ENCODE measurements around the gene ACVR1. TPM values are rescaled to one million over a fixed set of nuclear protein-coding genes. Genes with fewer than 3 reads are reported as not detected.

ACVR1 gene
- polyA plus RNA-seq, 3 donors, result 30.8 to 34.3 (median 32.3) TPM

DNA sequence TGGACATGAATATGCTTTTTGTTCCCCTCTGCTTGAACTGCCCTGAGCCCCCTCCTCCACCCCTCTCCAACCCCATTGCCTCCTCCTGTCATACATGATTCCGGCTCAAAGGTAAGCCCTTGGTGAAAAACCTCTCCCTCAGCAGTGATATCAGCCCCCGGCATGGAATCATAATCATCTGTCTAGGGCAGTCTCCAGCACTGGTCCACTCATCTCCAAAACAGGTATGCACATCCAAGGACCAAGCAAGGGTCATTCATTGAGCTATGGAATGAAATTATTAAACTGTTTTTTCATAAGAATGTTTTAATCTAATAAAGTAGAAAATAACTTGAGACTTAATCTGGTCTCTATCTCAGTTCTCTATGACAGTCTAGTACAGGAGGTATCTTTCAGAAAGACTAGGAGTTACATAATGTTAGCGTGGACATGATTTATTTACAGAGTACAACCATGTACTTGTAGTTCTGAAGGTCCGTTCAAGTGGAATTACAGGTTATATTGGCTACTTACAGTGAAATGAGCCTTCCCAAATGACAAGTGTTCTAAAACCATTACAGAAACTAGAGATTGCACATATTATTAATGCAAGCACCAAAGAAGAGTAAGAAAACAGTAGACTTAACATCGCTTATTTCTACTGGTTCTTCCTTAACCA, 75.2 kb downstream of the ACVR1 start:
- DNase-seq (ENCODE audit: low read depth in 3 of 3, low spot score in 2 of 3), result no peak

DNA sequence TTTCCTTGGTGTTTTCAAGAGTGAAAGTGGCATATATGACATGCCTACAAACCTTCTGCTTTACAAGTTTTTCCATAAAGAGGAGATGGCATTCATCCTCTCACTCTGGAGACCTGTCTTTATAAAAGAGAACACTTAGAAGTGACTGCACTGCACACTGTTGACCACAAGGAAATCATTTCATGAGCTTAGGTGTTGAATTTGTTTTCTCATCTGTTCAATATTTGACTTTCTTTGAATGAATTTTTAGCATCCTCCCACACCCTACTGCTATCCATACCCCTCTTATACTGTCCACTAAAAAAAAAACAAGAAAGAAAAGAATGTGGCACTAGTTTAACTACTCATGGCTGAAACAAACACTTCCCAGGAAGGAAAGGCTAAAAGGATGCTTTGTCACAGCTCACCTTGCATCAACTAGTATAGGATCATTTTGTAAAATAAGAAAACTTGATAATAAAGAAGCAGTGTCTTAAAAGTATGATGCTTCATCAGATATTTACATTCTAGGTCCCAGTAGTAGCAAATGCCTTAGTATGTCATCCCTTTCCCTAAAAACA, 83.0 kb downstream of the ACVR1 start:
- no peak for DNase-seq (ENCODE audit: low read depth in 3 of 3, low spot score in 2 of 3)

DNA sequence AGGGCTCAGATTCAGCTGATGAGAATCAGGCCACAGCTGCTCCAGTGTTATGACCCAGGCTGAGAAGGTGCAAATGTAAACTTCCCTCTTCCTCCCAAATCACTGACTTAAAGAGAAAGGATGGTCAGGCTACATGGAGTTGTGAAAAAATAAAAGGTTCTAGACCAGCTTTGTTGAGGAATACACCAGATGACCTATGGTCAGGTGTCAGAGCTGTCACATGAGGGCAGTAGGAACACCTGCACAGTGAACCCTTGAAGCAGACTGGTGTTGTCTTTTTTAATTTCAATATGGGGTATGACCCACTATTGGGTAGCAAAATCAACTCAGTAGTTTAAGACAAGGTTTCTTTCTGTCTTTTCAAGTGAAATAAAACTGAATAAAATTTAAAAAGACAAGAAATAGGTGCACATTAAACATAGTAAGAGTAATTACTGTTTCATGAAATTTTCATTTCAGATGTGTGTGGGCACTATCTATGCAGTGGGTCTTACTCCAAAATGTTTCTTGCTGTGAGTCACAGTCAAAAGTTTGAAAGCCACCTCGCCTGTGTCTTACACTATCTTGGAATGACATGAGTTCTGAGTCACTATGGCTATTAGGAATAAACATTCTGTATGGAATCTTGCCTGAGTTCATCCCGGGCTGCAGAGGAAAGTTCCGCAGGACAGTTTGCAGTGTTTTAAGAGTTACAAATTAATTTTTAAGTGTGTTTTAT, 83.6 kb downstream of the ACVR1 start:
- DNase-seq (ENCODE audit: low read depth in 3 of 3, low spot score in 2 of 3), result no peak

DNA sequence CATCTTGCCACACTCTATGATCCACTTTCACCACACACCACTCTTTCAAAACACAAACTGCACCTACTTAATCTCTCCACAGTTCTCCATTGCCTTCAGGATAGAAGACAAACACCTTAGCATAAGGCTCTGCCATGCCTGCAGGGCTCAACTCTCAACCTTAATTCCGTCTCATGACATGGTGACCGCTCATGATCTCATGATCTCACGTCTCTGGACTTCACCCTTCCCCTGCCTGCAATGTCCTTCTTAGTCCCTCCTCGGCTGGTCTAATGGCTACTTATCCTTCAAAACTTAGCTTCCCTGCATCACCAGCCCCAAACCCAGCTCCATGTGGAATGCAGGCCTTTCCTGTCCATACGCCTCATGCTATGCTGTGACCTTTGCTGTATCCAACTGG, 85.3 kb downstream of the ACVR1 start:
- no peak for DNase-seq (ENCODE audit: low read depth in 3 of 3, low spot score in 2 of 3)

DNA sequence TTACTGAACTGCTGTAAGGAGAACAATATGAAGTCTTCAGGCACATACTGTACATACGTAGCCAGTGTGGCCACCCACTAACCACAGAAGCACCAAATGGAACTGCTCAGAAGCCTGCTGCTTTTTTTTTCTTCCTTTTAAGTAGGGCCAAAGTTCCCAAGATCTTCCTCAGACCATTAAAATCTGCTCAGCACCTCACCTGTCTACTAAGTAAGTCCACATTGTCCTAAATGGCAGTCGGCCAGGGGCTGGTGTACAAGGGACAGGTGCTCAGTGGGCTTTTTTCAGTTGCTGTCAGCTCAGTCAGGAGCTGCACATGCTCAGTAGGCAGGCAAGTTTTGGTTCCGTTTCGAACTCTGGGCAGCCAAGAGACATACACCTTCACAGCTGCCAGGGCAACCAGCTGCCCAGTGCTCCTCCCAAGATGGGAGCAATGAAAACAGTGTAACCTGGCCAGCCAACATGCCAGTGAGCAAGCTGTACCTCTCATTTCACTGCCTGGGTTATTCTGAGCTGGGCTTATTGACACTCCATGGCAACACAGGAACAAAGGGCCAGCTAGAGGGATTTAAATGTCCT, 86.1 kb downstream of the ACVR1 start:
- DNase-seq (ENCODE audit: low read depth in 3 of 3, low spot score in 2 of 3), result no peak

DNA sequence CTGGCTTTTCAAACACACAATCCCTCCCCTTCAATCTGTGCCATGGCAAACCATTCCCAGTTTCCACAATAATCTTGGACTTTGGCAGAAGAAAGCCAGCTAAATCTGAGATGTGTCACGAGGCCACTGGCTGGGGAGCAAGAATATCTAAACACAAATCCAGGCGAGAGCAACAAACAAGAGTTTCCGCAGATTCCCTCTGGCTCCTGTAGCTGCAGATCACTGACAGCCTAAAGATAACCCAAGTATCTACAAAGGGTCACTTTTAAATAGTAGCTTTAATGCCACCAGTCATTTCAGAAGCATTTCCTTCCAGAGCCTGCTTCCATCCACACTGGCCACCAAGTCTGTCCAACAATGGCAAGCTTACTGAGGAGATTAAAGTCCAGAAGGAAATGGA, 86.9 kb downstream of the ACVR1 start:
- no peak for DNase-seq (ENCODE audit: low read depth in 3 of 3, low spot score in 2 of 3)

DNA sequence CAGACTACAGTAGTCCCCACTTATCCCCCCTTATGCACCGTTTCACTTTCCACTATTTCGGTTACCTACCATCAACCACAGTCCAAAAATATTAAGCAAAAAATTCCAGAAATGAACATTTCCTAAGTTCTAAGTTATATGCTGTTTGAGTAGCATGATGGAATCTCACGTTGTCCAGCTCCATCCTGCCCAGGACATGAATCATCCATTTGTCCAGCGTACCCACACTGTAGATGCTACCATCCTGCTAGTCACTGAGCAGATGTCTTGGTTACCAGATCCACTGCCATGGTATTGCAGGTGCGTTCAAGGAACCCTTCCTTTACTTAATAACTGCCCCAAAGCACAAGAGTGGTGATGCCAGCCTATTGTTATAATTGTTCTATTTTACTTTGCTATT, 87.9 kb downstream of the ACVR1 start:
- DNase-seq (ENCODE audit: low read depth in 3 of 3, low spot score in 2 of 3), result no peak

DNA sequence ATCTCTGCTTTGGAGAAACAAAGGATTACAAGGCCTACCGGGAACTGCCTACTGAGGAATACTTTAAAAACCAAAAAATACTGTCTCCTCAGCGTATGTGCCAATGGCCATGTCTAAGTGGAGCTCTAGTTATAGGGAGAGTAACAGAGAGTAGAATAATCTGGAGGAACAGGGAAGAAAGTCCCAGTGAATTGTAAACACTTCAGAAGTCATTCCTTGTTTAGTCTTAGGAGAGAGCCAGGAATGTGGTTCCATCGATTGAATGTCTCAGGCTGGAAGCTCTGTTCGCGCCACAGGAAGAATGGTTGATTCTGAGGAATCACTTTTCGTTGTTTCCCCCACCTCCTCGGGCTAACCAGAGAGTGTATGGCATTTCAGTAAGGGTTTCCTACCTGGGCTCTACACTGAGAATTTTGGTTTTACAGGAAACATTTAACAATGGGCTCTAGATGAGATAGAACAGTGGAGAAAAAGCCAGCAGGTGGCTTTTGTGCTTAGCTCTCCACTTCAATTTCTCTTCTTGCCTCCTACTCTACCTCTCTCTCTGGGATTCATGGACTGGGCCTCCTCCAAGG, 88.7 kb downstream of the ACVR1 start:
- no peak for DNase-seq (ENCODE audit: low read depth in 3 of 3, low spot score in 2 of 3)

DNA sequence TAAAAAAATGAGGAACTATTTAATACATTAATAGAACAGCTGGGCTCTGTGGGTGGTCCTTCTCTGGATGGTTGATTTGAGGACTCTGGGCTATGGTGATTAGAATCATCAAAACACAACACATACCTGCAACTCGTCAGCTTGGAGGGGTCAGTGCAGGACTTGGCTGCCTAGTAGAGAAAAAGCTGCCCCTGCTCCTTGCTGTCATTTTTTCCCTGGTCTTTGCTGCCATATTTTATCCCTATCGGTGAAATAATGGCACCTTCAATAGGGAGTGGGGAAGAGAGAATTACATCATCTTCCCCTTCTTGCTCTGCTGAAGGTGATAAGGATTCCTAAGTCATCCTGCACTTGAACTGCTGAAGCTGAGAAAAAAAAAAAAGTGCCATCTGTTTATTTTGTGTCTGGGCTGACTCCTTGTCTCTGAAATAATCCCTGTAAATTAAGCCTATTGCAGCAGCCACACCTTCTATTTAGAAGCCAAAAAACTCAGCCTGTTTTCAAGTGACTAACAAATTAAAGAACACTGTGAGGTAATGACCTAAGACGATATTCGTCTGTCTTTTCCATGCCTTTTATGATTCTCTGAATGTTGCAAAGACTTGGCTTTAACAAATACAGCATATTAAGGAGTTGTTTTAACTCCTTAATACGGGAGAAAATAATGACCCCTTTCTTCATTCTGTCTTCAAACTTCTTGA, 89.3 kb downstream of the ACVR1 start:
- no peak for DNase-seq (ENCODE audit: low read depth in 3 of 3, low spot score in 2 of 3)

DNA sequence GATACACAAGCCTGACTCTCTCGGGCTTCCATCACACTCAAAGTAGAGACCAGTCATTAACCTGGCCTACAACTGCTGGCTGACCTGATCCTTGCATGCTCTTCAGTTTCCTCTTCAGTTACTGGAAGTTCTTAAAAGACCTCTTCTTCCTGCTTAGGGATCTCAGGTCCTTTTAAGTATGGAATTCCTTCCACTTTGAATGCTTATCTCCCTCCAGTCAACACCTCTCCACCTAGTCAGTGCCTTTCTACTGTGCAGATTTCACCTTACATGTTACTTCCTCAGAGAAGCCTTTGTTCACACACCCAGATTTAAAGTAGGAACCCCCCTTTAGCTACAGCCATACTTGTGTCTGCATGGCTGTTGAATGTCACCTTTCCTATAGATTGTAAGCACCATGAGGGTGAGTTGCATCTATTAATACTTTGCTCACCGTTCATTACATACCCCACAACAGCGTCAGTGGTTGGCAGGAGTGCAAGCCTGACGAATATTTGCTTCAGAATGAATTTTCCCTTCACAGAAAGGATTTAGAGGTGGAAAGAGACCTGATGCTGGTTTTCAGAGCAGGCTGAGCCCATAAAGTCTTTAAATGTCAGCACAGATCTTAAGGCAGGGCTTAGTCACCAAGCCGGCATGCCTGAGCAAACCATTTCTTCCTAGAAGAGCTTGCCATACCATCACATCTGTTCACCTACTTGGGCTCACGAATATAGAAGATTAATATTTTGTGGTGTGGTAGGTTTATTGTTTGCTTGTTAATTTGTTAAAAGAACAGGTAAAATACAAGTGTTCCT, 90.1 kb downstream of the ACVR1 start:
- DNase-seq (ENCODE audit: low read depth in 3 of 3, low spot score in 2 of 3), result no peak

DNA sequence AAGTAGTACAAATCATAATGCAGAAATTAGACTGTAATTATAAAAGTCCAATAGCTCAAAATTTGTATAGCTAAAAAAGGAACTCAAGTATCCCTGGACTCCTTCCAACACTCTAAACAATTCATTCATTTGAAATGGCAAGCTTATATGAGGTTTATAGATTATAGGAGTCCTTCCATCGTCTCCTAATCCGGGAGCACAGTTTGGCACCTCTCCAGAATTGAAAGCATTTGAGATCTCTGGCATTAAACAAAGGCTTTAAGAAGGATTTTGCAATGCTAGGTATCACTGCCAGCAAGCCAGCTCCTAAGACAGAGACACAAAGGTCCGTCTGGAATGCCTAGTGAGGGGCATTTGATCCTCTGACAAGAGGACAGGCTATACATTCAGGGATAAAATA, 90.9 kb downstream of the ACVR1 start:
- DNase-seq (ENCODE audit: low read depth in 3 of 3, low spot score in 2 of 3), result no peak

DNA sequence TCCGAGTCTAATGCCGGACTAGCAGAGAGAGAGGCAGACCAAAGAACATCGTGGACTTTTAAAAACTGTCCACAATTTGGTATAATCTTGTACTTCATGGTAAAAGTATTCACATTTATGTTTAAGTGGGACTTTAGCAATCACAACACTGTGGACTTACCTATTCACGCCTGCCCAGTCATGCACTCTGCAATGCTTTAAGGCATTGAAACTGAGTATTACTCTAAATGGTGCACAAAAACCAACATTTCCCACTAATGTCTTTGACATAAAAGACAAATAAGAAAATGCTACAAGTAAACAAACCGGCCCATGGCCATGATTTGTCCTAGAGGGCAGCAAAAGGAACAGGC, 91.3 kb downstream of the ACVR1 start:
- DNase-seq (ENCODE audit: low read depth in 3 of 3, low spot score in 2 of 3), result no peak

DNA sequence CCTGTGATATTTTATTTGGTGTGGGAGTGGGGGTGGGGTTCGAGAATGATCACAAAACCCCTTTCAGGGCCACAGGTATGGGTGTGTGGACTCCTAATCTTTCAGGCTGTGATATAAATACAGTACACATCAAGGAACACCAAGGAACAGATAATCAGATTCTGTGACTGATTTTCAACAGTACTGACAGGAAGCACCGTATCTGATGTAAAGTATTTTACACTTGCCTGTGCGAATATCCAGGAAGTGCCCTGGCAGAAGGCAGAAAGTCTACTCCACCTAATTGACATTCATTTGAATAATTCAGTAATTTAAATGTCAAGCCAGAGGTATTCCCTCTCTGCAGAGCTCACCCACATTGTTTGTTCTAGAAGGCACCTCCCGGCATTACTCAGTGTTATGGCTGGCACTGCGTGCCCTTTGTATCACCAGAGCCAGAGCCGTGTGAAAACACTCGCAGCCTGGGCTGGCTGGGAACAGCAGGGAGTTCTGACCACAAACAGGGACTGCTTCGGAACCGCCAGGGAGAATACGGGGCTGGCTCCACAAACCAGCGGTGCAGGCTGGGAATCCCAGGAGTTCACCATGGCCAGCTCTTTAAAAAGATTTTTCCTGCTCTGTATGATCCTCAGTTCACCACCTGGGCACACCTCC, 91.8 kb downstream of the ACVR1 start:
- DNase-seq (ENCODE audit: low read depth in 3 of 3, low spot score in 2 of 3), result no peak

DNA sequence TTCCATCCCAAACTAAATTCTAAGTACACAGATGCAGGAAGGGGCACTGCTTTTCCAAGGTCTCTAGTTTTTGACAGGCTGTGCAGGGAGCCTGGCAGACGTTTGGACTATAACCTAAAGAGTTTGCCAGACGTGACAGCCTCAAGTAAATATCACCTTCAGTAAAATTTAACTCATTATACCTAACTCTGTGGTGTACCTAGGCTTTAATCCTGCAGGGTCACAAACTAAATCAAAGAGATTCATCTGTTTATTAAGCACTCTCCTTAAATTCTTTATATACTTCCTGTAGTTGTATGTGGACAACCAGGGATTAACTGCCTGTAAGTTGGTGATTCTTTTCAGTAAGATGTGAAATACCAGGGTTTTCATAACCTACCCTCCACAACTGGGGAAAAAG, 92.9 kb downstream of the ACVR1 start:
- DNase-seq (ENCODE audit: low read depth in 3 of 3, low spot score in 2 of 3), result no peak

DNA sequence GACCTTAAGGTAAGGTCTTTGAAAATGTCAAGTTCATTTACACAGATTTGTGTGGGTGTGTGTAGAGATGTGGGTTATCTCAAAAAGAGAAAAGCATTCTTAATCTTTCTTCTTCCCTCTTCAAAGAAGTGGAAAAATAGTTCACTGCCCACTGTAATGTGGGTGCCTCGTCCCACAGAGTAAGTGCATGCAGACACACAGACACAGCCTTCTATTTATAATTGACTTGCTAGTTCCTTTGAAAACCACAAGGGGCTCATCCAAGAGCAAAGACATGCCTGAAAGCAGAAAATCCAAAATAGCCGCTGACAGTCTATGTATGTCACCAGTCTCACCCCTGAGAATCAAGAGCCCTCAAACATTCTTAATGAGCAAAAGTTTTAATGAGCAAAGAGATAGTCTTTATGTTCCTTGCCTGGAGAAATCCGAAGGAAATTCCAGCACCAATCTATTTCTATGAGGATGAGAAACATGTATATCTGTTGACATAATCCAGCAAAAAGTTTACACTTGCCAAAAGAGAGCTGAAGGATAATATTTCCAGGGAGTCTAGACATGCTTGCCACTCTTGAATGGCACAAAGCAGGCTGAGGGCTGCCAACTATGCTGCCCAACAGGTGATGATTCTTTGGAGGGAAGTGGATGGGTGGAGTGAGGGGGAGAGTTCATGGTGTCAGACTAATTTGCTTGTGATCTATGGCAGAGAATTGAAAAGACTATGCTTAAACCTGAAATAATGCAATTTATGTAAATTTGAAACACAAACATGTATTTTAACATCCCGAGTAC, 93.9 kb downstream of the ACVR1 start:
- DNase-seq (ENCODE audit: low read depth in 3 of 3, low spot score in 2 of 3), result no peak

DNA sequence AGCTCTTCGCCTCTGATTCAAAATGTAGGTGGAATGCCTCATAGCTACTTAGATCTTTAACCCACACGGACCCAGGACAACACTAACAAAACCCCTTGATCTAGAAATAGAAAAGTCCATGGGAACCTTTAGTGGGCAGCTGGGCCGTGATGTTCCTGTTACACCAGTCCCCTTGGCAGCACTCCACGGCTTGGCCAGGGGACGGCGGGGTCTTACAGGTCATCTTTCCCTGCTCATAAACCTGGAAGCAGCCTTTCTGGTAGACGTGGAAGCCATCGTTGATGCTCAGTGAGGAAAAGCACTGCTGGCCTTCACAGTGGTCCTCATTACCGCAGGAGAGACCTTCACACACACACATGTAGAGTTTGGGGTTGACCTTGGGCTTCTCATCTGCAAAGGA, 95.9 kb downstream of the ACVR1 start:
- DNase-seq (ENCODE audit: low read depth in 3 of 3, low spot score in 2 of 3), result no peak

DNA sequence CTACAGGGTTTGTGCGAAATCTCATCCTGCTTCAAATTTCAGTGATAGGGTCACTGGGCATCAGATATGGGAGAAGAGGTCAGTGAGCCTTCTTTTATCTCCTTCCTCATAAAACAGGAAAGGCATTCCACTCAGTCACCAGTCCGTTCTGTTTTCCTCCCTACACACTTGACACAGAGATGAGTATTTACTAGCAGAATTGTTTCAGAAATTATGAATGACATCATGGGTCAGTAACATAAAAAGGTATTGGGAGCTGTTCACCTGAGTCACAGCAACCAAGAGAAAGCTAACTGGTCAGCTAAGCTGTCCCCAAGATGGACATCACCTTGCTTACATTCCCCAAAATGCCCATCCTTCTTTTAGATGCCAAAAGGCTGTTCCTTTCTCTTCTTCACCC, 96.3 kb downstream of the ACVR1 start:
- DNase-seq (ENCODE audit: low read depth in 3 of 3, low spot score in 2 of 3), result no peak

DNA sequence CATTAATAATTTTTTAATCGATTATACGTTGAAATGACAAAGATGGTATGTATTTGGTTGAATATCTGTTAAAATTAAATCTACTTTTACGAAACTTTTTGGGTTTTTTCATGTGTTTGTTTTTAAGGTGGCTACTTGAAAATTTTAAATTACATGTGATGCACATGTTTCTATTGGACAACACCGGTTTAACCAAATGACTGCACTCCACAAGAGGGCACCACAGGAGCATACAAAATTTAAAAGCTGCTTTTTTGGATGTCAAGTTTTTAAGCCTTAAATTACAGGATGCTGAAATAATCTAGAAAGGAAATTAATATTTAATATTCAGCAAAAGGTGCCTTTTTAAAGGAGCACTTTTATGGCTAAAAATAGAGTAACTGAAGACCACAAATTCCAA, 98.7 kb downstream of the ACVR1 start:
- DNase-seq (ENCODE audit: low read depth in 3 of 3, low spot score in 2 of 3), result peak in 2 of 3 donors; percentile 14 to 24

DNA sequence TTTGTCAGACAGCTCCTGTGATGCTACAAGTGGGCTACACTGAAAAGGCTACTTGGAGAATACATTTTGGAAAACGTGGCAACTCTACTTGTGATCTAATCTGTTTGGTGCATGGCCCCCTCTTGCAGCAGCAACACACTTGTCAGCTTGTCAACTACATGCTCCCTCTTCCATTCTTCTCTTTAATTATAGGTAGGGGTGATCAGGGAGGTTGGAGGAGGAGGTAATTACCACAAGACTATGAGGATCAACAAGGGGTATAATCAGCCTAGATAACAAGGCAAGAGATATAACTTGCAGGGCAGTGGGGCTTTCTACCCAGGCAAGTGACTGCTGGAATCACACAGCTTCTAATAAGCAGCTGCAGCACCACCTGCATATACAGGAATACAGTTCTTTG, 104.9 kb downstream of the ACVR1 start:
- DNase-seq (ENCODE audit: low read depth in 3 of 3, low spot score in 2 of 3), result no peak

All from right renal cortex interstitium (tissue), 3 donors.